ENCODE data around the gene ADGRB2.

Gene ADGRB2

DNA sequence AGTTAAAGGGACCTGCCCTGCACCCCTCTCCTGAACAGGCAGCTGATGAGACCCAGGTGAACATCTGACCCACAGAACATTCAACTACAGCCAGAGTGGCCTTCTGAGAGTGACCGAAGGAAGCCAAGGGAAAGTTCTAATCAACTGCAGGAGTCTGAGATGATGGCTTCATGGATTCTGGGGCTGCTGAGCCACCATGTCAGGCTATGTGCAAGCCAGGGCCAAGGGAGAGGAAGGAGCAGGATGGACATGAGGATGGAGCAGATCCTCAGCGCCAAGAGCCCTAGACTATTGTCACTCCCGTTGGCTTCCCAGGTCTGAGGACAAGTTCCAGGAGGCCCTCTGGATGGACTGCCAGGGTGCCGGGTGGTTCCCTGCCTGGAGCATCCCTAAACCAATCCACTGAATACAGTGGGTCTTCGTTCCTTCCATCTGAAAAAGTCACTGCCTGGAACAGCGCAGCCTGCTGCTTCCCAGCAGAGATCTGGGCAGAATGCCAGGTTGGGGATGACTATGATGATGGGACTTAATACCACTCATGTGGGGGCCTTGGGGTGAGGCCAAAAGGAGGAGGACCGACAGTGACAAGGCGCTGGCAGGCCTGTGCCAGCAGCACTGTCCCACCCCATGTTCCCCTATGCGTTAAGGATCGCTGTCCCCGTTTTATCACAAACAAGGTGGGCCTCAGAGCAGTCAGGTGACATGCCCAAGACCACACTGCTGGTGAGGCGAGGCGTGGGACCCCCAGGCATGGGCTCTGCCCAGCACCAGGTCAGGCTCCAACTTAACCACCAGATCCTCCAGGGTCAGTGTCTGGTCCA is 31.9 kb upstream of the ADGRB2 start:
- DNase-seq = peak; percentile 96

DNA sequence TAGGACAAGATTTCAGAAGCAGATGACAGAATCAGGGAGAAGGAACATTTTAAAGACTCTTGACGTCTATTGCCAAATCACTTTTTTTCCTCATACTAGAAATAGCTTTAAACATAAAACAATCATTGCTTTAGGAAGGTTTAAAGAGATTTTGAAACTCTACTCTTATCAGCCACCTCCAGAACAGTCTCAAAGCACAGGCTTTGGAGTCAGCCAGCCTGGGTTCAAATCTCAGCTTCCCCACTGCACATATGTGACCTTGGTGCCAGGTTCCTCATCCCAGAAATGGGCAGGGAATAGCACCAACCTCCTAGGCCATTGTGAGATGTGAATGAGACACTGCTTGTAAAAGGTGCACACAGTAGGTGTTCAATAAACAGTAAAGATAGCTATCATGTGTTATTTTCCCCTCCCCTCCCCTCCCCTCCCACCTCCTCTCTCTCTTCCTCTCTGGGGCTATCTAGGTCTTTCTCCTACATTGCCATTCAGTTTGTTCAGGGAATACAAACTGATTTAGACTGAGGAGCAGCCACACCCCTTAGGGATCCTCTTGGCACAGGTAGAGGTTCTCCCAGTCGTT is 31.0 kb upstream of the ADGRB2 start:
- no peak for DNase-seq

DNA sequence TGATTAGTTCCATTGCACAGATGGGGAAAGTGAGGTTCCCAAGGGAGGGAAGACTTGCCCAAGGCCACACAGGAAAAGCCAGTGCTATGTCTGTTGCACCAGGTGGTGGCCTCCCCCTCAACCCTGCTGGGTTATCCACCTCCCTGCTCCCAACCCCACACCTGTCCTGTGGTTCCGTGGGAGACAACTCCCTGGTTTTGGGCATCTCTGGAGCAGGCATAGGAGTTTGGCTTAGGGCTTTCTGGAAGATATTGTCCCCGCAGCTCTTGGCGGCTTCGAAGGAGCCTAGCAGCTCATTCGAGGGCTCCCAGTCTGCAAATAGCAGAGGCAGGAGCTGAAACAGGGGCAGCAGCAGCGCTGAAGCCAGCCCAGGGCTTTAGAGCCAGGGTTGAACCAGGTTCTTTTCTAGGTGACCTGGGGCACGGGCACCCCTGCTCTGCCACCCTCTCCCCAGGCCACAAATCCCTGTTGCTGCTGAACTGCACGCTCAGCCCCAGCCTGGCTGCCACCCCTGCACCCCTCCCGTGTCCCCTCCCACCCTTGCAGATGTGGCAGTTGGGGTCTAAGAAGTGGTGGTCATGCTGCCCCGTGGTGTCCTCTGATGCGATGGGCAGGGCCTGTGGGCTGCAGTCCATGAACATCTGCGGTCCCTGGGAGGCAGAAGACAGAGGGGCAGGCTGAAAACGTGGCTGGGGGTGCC is 29.6 kb upstream of the ADGRB2 start:
- DNase-seq = no peak

DNA sequence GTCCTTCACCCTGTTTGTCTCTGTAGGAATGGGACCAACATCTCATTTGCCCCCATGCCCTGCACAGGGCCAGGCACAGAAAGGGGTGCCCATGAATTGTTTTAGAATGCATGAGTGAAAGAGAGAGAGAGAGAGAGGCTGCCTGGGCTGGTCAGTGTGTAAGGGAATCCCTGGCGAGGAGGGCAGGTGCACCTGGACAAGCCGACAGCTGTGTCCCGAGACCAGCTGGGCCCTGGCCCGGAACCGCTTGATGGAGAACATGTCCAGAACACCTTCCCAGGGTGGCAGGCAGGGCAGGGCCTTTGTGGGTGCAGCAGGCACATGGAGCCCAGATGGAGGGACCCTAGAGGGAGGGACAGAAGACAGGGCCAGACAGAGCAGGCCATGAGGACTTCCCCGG is 28.9 kb upstream of the ADGRB2 start:
- no peak for DNase-seq

DNA sequence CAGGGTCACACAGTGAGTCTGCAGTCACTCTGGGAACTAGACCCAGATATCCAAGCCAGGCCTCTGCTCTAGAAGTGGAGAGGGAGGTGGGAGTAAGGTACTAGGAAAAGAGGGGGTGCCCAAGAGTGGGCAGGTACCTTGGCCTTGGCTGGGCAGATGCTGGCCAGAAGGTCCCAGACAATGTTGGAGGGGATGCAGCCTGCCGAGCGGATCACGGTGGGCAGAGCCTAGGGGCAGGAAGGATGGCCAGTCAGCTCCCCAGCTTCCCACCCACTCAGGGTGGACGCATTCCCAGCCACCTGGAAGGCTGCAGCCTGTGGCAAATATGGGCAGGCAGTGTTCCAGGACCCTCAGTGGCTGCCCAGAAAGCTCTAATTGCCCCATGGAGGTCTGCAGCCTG is 28.4 kb upstream of the ADGRB2 start:
- no peak for DNase-seq

DNA sequence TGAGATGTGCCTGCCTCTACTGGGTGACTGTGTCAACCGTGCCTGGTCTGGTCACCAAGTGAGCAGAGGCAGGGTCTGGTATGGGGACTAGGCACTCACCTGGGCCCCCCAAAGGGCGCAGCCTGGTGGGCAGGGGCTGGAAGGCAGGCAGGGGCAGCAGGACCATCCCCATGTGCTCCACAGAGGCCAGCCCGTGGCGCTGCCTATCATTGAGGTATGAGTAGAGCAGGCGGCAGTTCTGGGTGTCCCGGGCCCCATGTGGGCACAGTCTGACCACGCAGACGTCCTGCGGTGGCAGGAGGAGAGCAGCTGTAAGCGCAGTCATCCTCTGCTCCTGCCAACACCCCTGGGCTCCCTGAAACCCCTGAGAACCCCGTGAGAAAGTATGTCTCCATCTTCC is 28.0 kb upstream of the ADGRB2 start:
- DNase-seq = no peak

DNA sequence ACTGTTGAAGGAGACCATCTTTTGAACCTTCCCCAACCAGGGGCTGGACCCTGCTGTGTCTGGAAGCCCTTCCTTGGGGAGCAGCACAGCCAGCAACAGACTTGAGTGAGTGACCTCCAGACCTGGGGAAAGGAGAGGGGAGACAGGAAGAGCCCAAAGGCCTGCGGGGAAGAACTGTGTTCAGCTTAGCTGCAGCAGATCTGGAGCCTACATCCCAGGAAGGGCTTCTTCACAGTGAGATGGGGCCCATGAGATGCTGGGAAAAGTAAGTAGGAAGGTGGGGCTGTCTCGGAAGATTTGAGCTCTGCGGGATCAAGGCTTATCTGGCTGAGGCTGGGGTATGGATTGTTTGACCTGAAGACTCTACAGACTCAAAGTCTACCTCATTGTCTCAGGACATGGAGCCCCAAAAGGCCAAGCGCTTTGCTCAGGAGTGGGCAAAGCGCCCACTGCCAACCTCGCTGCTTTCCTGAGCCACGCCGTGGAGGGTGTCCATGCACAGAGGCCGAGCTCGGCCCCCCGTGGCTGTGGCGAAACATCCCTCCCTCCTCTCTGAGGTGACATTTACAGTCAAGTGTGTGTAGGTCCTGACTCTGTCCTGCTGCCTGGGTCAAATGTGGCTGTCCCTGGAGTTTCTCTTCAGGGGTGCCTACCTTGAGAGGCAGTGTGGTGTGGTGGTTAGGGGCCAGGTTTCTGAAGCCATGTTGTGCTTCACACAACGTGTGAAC is 27.2 kb upstream of the ADGRB2 start:
- no peak for DNase-seq

DNA sequence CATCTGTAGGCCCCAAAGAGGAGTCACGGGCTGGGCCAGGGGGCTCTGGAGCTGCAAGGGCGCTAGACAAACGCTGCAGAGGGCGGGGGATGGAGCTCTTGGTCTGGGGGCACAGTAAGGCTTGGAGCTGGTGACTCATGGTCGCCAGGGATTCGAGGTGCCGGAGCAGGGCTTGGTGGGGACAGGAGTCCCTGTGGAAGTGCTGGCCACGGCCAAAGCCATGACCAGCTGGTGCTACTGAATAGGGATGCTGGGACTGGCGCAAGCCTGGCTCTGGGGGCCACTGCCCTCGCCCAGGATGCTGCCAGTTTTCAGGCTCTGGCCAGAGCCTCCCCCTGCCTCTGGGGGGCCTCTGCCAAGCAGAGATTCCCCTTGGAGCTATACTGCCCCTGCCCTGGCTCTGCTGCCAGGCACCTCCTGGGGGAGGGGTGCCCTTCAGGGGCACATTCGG is 26.5 kb upstream of the ADGRB2 start:
- no peak for DNase-seq

DNA sequence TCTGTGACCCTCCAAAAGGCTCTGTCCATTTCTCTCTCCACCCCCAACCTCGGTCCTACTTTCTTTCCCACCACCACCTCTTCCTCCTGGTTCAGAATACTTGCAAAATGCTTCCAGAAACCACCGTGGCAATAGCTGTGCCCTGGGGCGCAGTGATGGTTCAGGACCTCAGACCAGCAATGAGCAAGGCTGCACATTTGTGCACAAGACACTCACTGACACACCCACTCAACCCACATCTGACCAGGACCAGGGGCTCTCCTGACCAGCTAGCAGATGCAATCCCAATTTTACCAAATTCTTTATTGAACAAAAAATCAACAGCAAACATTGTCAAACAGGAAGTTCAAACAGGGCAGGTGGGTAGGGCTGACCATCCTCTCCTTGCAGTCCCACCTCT is 26.0 kb upstream of the ADGRB2 start:
- DNase-seq = no peak

DNA sequence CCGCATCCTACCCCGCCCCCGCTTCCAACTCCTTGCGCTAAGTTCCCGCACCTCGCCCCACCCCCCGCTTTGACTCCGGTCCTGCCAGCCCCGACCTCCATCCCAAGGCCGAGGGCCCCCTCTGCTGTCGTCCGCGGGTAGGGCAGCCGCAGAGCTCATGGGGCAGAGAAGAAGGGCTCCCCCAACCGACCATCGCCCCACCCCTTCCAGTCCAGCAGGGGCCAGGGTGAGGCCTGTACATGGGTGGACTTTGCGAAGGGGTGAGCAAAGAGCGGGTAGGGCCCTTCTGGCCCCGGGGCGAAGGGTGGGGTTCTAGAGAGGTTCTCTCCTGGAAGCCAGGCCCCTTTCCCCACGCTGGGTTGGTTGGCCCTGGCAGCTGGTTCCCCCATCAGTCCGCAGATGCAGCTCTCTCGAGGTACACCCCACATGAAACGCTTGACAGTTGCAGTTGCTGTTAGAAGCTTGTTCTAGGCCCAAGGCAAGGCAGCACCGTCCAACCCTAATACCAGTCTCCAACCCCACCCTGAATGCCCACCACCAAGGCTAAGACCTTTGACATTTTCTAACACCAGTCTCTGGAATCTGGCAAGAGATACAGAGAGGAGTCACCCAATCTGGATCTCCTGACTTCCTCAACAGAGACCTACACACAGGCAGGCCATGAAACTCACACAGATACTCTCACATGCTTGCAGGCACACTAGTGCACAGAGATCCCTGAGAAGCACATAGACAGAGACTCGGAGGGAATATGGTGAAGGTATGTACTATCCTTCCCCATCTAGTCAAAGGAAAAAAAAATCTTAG is 25.3 kb upstream of the ADGRB2 start:
- DNase-seq = peak; percentile 86

DNA sequence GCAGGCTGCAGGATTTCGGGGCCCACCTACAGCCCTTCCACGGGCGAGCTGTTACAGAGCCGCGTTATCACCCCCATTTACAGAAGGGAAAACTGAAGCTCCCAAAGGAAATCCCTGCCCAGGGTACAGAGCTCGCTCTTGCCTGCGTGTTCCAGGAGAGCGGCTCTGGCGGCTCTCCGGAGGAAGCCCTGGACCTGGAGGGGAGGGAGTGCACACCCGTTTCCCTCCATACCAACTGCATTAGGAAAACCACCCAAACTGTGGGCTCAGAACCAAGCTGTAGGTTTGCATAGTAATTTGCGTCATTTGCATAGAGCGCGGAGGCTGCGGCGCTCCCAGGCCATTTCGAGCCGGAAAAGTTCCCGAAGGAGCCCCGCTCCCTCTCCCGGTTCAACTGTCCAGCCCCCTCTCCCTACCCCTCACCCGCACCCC is 24.7 kb upstream of the ADGRB2 start:
- peak; percentile 77 for DNase-seq

DNA sequence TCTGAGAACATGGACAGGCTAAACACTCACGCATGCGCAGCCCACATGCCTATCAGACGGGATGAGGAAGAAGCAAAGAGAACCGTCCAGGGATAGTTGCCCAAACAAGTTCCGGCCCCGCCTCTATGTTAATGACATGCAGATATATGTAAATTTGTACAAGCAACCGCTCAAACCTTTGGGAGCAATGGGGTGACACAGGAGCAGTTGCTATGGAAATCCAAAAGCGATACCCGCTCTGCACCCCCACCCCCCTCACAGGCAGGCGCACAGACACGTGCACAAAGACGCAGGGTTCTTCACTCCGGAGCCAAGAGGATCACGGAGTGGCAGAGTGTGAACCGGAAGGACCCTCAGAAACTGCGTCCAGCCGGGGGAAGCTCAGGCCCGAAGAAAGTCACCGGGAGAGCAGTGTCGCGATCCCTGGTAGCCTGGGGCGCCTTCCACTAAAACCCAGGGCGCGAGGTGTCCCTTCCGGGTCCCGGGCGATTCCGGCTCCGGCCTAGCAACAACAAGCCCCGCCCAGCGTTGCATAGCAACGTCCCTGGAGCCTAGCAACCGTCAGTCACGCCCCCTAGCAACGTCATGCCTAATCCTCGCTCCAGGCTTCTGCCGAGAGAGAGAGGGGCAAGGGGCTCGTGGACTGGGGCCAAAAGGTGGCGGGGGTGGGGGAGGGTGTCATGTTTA is 24.1 kb upstream of the ADGRB2 start:
- DNase-seq = peak; percentile 84

DNA sequence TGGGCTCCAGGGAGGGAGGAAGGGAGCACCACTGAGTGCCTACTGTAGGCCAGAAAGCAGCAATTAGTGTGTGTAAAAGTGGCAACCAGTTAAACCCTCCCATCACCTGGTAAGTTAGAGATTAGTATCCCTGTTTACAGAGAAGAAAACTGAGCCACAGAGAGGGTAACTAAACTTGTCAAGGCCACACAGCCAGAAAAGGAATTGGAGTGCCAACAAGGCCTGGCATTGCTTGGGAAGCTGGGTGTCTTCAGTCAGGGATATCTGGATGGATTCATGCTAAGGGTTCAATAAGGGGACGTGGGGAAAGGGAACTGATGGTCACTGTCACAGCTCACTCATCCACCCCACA is 23.6 kb upstream of the ADGRB2 start:
- DNase-seq = no peak

DNA sequence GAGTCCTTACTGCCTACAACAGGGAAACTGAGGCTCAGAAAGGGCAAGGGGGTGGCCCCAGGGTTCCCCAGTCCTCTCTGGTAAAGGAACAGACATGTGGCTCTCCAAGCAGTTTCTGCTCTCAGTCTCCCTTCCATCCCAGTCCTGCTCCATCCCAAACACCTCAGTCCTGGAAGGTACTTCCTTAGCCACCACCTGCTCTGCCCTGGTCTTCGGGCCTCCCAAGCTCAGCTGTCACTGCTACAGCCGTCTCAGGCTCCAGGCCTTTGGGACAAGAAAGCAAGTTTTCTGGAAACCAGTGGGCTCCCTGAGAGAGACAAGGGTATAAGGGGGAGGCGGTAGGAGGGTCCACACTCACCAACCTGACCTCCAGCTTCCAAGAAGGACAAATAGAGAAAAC is 23.1 kb upstream of the ADGRB2 start:
- no peak for DNase-seq

DNA sequence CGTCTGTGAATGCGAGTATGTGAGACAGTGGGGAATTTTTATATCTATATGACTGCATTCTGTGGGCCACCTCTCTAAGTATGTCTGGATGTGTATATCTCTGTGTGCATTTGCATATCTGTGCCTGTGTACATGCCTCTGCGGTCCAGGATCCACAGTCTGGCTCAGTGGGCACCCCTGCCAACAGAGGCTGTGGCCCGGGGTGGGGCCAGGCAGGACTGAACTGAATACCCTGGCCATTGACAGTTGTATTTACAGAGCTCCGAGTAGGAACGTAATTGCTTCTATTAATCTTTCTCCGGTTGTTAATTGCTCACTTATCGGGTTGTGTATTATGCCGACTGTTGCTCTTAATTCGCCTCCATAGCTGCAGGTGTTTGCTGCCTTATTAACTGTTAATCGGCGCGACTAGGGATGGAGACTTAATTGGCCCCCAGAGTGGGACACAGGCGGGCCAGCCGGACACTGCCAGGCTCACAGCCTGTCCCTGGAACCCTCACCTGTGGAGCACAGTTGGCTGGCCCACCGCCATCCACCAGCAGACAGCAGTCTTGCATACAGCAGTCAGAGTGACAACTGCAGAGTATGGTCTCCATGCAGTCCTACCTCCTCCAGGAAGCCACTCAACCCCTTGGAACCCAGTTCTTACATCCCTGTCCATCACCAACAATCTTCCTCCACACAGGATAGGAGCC is 22.4 kb upstream of the ADGRB2 start:
- DNase-seq = no peak

DNA sequence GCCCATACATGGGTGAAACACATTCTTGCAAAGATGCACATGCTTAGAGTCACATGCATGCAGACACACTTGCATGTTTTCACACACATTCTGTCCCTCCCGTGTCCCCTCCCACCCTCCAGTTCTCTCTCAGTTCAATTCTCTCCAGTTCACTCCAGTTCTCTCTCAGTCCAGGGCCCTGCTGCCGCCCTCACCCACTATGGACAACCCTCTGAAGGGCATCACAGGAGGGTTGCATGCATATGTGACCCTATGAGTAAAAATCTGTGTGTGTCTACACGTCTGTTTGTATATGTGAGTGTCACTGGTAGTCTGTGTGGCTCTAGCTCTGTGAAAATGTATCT is 21.8 kb upstream of the ADGRB2 start:
- DNase-seq = no peak

DNA sequence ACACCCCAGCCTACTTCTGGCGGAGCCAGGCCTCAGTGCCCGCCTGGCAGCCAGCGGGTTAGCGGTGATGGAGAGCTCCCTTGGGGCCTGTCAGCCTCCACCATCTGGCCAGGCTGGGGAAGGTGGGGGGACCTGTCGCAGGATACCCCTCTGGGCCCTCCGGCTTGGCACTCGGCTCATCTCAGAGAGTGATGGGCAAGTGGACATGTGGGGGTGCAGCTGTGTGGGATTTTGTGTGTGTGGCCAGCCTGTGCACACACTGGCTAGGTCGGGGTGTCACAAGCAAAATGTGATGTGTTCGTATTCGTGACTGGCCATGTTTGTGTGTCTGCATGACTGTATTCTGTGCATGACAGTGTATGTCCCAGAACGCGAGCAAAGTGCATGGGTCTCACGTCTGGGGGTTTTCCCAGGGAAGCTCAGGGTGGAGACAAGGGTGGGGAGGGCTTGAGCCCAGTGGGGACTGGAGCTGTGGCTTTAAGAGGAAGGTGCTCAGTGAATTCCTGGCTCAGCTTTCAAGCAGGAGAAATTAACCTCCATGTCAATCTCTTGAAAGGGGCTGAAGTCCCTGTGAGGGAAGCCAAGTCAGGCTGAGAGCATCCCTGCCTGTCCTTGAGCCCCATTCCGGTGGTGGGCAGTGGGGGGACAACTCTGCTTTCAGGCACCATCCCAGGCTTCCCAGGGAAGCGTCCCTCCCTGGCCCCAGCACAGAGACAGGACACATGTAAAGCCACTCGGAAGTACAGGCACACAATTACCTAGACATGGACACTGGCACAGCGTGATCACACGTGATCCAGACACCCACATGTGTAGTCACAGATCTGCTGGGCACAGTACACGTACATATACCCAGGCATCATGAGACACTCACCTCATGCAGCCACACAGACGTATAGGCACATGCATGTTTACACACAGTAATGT is 21.1 kb upstream of the ADGRB2 start:
- DNase-seq = no peak

DNA sequence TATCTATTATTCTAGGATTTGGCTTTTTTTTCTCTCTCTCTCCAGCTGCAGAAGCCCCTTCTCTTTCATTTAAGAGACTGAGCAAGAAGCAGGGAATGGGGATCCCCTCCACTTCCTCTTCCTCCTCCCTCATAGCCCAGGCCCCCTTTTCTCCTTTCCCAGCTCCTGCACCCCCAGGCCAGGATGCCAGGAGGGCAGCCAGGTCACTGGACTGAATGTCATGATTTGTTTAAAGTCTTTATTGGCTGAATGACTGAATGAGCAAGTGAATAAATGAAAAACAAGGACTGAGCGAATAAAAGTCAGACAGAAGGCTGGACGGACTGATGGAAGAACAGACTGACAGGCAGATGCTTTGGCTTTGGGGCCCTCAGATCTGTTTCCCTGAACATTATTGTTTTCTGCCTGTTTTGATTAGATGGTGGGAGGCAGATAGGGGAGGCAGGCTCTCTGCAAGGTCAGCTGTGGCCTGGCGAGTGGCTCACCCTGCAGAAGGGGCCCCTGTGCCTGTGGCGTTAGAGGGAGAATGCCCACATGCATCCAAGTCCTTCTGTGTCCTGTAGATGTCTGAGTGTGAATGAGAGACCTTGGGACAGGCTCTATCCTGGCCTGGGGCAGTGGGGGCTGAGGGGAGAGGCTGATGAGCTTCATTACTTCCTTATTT is 20.3 kb upstream of the ADGRB2 start:
- DNase-seq = no peak

DNA sequence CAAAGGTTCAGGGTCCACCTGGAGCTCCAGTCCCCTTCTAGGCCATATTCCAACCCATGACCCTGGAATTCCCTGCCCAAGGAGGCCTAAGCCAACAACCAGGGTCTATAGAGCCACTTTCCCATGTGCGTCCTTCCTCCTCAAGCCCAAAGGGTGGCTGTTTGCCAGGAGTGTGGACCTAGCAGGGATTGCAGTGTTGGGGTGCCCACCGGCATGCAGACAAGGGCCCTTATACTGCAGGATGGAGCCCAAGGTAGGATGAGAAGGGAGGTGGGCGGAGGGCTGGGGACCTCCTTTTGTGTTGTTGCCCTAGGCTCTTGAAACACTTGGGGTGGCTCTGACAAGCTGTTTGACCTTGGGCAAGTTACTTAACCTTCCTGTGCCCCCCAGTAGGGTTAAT is 19.7 kb upstream of the ADGRB2 start:
- DNase-seq = no peak
